Liver (tissue), 9 donors: ENCODE measurements around the gene STK33. TPM values are rescaled to one million over a fixed set of nuclear protein-coding genes. Genes with fewer than 3 reads are reported as not detected.

Experiments used
- DNase-seq: peaks from one replicate; pipeline ENCODE4 v3.0.0-alpha.2; 2017; ENCODE audit warnings: low spot score
- H3K27ac ChIP-seq, 2 donors: one replicate each; pipeline ENCODE4 v1.7.0; 2013; ENCODE audit warnings: inconsistent platforms in 2 of 2, low read length in 2 of 2, control low read depth in 1 of 2, low read depth in 1 of 2, mild to moderate bottlenecking in 1 of 2
- H3K27me3 ChIP-seq, 4 donors: one replicate each; pipeline versions ENCODE4 v1.6.1 to v1.7.0; 2013; ENCODE audit warnings: low read length in 3 of 4, inconsistent platforms in 1 of 4, mild to moderate bottlenecking in 1 of 4, moderate library complexity in 1 of 4; ENCODE audit not compliant: control insufficient read depth in 4 of 4, insufficient read depth in 4 of 4
- H3K36me3 ChIP-seq, 4 donors: one replicate each; pipeline versions ENCODE4 v1.6.1 to v1.7.0; 2013; ENCODE audit warnings: low read length in 3 of 4, mild to moderate bottlenecking in 3 of 4, low read depth in 1 of 4, moderate library complexity in 1 of 4; ENCODE audit not compliant: control insufficient read depth in 4 of 4, insufficient read depth in 3 of 4
- H3K4me1 ChIP-seq, 4 donors: one replicate each; pipeline versions ENCODE4 v1.6.1 to v1.7.0; 2013; ENCODE audit warnings: low read length in 3 of 4, mild to moderate bottlenecking in 3 of 4, moderate library complexity in 1 of 4; ENCODE audit not compliant: control insufficient read depth in 4 of 4, insufficient read depth in 4 of 4
- H3K4me3 ChIP-seq, 3 donors: one replicate each; pipeline versions ENCODE4 v1.6.1 to v1.7.0; 2013; ENCODE audit warnings: low read length in 3 of 3, control low read depth in 1 of 3, low read depth in 1 of 3, mild to moderate bottlenecking in 1 of 3
- H3K9ac ChIP-seq, 2 donors: one replicate each; pipeline ENCODE4 v1.7.0; 2013; ENCODE audit warnings: low read length in 2 of 2, mild to moderate bottlenecking in 2 of 2, moderate library complexity in 2 of 2, control low read depth in 1 of 2, low read depth in 1 of 2
- H3K9me3 ChIP-seq, 4 donors: one replicate each; pipeline versions ENCODE4 v1.6.1 to v1.7.0; 2013; ENCODE audit warnings: low read length in 3 of 4; ENCODE audit not compliant: control insufficient read depth in 4 of 4
- CTCF ChIP-seq: fragments of 150-350 bp; IDR thresholded peaks from 2 replicates; pipeline ENCODE4 v1.5.1; 2017; ENCODE audit warnings: improper control_type of control experiment, low read depth, low read length; ENCODE audit not compliant: missing input control
- EGR1 ChIP-seq, 2 donors: IDR thresholded peaks; 2 replicates each; pipeline ENCODE4 v1.6.1; 2016 to 2018; ENCODE audit warnings: antibody characterized with exemption in 2 of 2, low read depth in 2 of 2
- FOXA2 ChIP-seq: IDR thresholded peaks from 2 replicates; pipeline ENCODE4 v1.6.1; 2016; ENCODE audit warnings: antibody characterized with exemption
- GABPA ChIP-seq, 2 donors: IDR thresholded peaks in 1 of 2; conservative IDR thresholded peaks in 1 of 2; 2 replicates each; pipeline ENCODE4 v1.6.1; 2016; ENCODE audit warnings: antibody characterized with exemption in 2 of 2, mild to moderate bottlenecking in 1 of 2, moderate library complexity in 1 of 2
- HNF4A ChIP-seq, 2 donors: conservative IDR thresholded peaks; 2 replicates each; pipeline ENCODE4 v1.6.1; 2016; ENCODE audit warnings: antibody characterized with exemption in 2 of 2, mild to moderate bottlenecking in 2 of 2
- HNF4G ChIP-seq: IDR thresholded peaks from 2 replicates; pipeline ENCODE4 v1.6.1; 2016; ENCODE audit warnings: antibody characterized with exemption
- JUND ChIP-seq, 2 donors: IDR thresholded peaks; 2 replicates each; pipeline ENCODE4 v1.6.1; 2016; ENCODE audit warnings: antibody characterized with exemption in 2 of 2
- NR2F2 ChIP-seq: IDR thresholded peaks from 2 replicates; pipeline ENCODE4 v1.6.1; 2016; ENCODE audit warnings: antibody characterized with exemption
- RAD21 ChIP-seq, 2 donors: IDR thresholded peaks; 2 replicates each; pipeline ENCODE4 v1.6.1; 2016; ENCODE audit warnings: antibody characterized with exemption in 2 of 2, mild to moderate bottlenecking in 2 of 2
- REST ChIP-seq: IDR thresholded peaks from 2 replicates; pipeline ENCODE4 v1.6.1; 2016; ENCODE audit warnings: antibody characterized with exemption, mild to moderate bottlenecking
- RXRA ChIP-seq, 2 donors: IDR thresholded peaks; 2 replicates each; pipeline ENCODE4 v1.6.1; 2017 to 2018; ENCODE audit warnings: antibody characterized with exemption in 2 of 2, mild to moderate bottlenecking in 1 of 2
- SP1 ChIP-seq: IDR thresholded peaks from 2 replicates; pipeline ENCODE4 v1.6.1; 2018; ENCODE audit warnings: antibody characterized with exemption, mild to moderate bottlenecking
- TAF1 ChIP-seq: conservative IDR thresholded peaks from 2 replicates; pipeline ENCODE4 v1.6.1; 2016; ENCODE audit warnings: antibody characterized with exemption, mild to moderate bottlenecking
- YY1 ChIP-seq: IDR thresholded peaks from 2 replicates; pipeline ENCODE4 v1.6.1; 2016; ENCODE audit warnings: antibody characterized with exemption, mild to moderate bottlenecking
- WGBS: extraction: QIAGEN DNeasy Blood & Tissue Kit; methylation state at CpG from one replicate; pipeline ENCODE4 v1.1.7; 2013; 5-methylcytosine and 5-hydroxymethylcytosine counted together
- polyA plus RNA-seq, 2 donors: library from polyadenylated mRNA; stranded (reverse) in 1 of 2; unstranded in 1 of 2; fragments of 200-250 nt in 1 of 2; fragments of >200 nt in 1 of 2; fragmentation: Nextera tagmentation in 1 of 2; extraction: Ambion mirVana in 1 of 2; gene quantifications; one replicate each; pipeline versions ENCODE4 v1.2.1 to v1.2.3, GENCODE V29; 2013 to 2015
- total RNA-seq, 2 donors: library from RNA; depleted of rRNA; stranded (reverse); fragments of >200 nt; gene quantifications; one replicate each; pipeline ENCODE4 v1.2.3, GENCODE V29; 2014
- TF ChIP-seq, protein P1 (sequence below): IDR thresholded peaks from 2 replicates; pipeline ENCODE4 v1.6.1; 2016; ENCODE audit warnings: antibody characterized with exemption
- TF ChIP-seq, protein P2 (sequence below): IDR thresholded peaks from 2 replicates; pipeline ENCODE4 v1.6.1; 2016; ENCODE audit warnings: antibody characterized with exemption
- TF ChIP-seq, protein P3 (sequence below): IDR thresholded peaks from 2 replicates; pipeline ENCODE4 v1.6.1; 2016; ENCODE audit warnings: antibody characterized with exemption
- donor health status: healthy.
- donor health status: healthy.
- donor health status: healthy.
- donor health status: healthy.
- donor health status: healthy.

STK33 gene
- total and polyA plus RNA-seq, 4 donors: 0.09 to 1.1 (median 0.52) TPM

DNA sequence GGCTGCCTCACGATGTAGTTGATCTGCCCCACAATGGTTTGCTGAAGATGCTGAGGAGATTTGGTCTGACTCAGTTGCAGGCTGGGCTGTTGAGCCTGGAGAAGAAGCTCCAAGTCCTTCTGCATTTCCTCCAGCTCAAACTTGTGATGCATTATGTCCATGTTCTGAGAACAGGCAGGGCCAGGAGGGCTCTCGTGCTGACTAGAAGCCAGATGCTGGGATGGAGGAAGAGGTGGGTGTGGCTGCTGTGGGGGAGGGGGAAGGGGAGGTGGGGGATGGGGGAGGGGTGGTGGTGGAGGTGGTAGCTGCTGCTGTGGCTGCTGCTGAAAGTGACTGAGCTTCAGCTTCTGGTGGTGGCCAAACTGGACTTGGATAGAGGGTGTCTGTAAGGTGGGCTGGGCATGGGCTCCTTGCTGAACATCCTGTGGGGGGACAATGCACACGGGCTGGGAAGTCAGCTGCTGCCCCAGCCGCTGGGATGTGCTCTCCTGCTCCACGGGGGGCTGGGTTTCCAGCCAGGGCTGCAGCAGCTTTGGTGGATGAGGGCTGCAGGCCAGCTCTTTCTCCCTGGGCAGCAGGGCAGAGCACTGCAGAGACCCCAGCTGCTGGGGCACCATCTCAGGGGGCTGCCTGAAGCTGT lies 46.4 kb upstream of the STK33 start:
- no peak overlapping the region for H3K4me3 ChIP-seq
- no peaks in the 10 kb centered on the region for H3K27me3 ChIP-seq
- DNase-seq: no peak
- TF ChIP-seq TAF1 (no peak), NR2F2 (no peak), FOXA2 (no peak), REST (no peak), HNF4A (conservative IDR thresholded peaks at IDR 0.05) (no peak), CTCF (no peak), GABPA (IDR thresholded peaks at IDR 0.05 in 1 of 2, conservative IDR thresholded peaks at IDR 0.05 in 1 of 2) (no peak), EGR1 (IDR thresholded peaks at IDR 0.05; ENCODE audit: low read depth in 2 of 2) (no peak), YY1 (no peak), JUND (IDR thresholded peaks at IDR 0.05) (no peak), SP1 (no peak), RAD21 (IDR thresholded peaks at IDR 0.05) (no peak)
- TF ChIP-seq, protein P1, sequence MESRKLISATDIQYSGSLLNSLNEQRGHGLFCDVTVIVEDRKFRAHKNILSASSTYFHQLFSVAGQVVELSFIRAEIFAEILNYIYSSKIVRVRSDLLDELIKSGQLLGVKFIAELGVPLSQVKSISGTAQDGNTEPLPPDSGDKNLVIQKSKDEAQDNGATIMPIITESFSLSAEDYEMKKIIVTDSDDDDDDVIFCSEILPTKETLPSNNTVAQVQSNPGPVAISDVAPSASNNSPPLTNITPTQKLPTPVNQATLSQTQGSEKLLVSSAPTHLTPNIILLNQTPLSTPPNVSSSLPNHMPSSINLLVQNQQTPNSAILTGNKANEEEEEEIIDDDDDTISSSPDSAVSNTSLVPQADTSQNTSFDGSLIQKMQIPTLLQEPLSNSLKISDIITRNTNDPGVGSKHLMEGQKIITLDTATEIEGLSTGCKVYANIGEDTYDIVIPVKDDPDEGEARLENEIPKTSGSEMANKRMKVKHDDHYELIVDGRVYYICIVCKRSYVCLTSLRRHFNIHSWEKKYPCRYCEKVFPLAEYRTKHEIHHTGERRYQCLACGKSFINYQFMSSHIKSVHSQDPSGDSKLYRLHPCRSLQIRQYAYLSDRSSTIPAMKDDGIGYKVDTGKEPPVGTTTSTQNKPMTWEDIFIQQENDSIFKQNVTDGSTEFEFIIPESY: no peak
- TF ChIP-seq, protein P2, sequence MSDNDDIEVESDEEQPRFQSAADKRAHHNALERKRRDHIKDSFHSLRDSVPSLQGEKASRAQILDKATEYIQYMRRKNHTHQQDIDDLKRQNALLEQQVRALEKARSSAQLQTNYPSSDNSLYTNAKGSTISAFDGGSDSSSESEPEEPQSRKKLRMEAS: no peak
- TF ChIP-seq, protein P3, sequence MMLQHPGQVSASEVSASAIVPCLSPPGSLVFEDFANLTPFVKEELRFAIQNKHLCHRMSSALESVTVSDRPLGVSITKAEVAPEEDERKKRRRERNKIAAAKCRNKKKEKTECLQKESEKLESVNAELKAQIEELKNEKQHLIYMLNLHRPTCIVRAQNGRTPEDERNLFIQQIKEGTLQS: no peak
- peaks cover 17 to 85% (median 61%) of the 10 kb centered on the region in 4 donors for H3K36me3 ChIP-seq
- H3K9me3 ChIP-seq: peaks cover 0 to 6% (median 2%) of the 10 kb centered on the region in 4 donors
- 82% methylated on average over 5 of the region's 5 CpGs for WGBS
- no peak overlapping the region for H3K27ac ChIP-seq
- H3K9ac ChIP-seq: no peak overlapping the region
- H3K4me1 ChIP-seq: no peaks in the 10 kb centered on the region

DNA sequence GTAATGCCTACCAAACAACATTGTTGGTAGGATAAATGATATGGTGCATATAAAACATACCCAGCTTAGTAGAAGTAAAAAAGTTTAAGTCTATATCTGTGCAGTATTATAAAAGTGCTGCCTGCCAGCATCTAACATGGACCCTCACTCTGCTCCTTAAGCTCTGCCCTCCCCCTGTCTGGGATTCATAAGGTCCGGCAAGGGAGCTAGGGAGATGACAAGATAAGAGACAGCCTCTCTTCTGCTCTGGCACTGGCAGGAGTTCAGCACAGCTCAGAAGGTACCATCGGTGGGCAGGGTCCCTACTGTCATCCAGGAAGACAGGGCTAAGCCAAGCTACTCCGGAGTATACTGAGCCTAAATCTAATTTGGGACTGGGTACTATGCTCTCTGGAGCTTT lies 45.6 kb upstream of the STK33 start:
- no peak for DNase-seq
- Histone ChIP-seq H3K9ac (no peak overlapping the region), H3K36me3 (peaks cover 13 to 85% (median 60%) of the 10 kb centered on the region in 4 donors), H3K9me3 (peaks cover 0 to 6% (median 2%) of the 10 kb centered on the region in 4 donors), H3K4me3 (no peak overlapping the region), H3K27me3 (no peaks in the 10 kb centered on the region), H3K4me1 (no peaks in the 10 kb centered on the region), H3K27ac (no peak overlapping the region)
- WGBS: 81% methylated on average over 3 of the region's 3 CpGs
- TF ChIP-seq FOXA2 (no peak), GABPA (IDR thresholded peaks at IDR 0.05 in 1 of 2, conservative IDR thresholded peaks at IDR 0.05 in 1 of 2) (no peak), HNF4G (no peak), JUND (IDR thresholded peaks at IDR 0.05) (no peak), HNF4A (conservative IDR thresholded peaks at IDR 0.05) (no peak), NR2F2 (no peak), RAD21 (IDR thresholded peaks at IDR 0.05) (no peak), RXRA (IDR thresholded peaks at IDR 0.05) (no peak), YY1 (no peak), CTCF (no peak), EGR1 (IDR thresholded peaks at IDR 0.05; ENCODE audit: low read depth in 2 of 2) (no peak)
- TF ChIP-seq, protein P2: no peak
- TF ChIP-seq, protein P3: no peak
- TF ChIP-seq, protein P1: no peak
